RCC 7860 (cell line): ENCODE data around the gene BRINP3.

Source experiments
- DNase-seq: peaks from one replicate; pipeline ENCODE4 v3.0.0-alpha.2; 2015; ENCODE audit warnings: low spot score
- FAIRE-seq: peaks from 2 replicates; lab custom pipeline; 2012; peaks lifted over from hg19 to GRCh38; lab: Jason Lieb, UNC

The BRINP3 gene

DNA sequence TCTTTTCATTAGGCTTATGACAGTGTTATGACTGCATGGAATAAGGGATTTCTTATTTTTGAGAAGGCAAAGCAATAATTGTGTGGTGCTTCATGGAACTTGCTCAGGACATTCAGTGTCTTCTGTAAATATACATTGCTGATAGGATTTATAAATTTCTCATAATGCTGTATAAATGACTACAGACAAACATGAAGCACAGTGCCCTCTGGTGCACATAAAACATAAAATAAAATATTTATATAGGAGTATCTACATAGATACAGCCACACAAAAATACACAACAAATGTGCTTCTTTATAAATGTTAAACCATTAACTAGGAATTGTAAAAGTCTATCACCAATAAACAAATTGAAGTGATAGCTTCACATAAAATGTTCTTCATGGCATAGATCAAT is 24.1 kb downstream of the BRINP3 start:
- no peak for FAIRE-seq

DNA sequence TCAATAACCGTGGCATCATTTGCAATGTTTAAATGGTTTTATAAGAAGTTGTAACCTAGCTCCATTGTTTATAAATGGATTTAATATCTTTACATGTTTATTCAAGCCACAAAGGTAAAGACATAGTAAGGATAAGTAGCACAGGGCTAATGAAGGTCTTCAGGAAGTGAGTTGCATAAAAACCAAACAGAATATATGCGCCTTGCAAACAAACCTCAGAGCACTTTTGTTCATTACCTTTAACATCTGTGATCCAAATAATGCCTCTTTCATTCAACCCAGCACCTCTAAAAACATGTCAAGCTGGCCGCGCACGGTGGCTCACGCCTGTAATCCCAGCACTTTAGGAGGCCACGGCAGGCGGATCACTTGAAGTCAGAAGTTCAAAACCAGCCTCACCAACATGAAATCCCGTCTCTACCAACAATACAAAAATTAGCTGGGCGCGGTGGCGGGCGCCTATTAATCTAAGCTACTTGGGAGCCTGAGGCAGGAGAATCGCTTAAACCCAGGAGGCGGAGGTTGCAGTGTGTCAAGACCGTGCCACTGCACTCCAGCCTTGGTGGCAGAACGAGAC is 25.3 kb downstream of the BRINP3 start:
- DNase-seq, result no peak
- FAIRE-seq, result no peak

More for the DNA sequence above, 24.1 kb downstream of the BRINP3 start:
- no peak for DNase-seq

DNA sequence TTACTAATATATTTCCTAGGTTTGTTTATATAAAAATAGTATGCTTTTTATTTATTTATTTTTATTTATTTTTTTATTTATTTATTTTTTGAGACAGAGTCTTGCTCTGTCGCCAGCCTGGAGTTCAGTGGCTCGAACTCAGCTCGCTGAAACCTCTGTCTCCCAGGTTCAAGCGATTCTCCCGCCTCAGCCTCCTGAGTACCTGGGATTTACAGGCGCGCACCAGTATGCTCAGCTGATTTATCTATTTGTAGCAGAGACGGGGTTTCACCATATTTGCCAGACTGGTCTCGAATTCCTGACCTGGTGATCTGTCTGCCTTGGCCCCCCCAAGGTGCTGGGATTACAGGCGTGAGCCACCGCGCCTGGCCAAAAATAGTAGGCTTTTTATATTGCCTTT is 33.2 kb downstream of the BRINP3 start:
- DNase-seq (no peak), FAIRE-seq (no peak)

DNA sequence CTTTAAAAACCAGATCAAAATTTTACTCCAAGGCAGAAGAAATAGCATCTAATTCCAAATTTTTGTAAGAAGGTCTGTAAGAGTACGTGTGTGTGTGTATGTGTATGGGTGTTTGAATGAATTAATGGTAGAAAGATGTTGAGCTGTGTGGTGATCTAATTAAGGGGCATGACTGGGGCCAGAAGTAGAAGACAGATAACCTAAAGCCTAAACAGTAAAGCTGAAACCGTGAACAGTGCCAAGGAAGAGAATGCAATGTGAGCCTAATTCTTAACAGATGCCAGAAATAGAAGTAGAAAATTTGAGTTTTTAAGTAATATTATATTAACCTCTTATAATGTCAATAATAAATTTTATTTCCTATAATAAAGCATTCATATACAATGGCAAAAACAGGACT is 38.2 kb downstream of the BRINP3 start:
- no peak for DNase-seq
- no peak for FAIRE-seq

DNA sequence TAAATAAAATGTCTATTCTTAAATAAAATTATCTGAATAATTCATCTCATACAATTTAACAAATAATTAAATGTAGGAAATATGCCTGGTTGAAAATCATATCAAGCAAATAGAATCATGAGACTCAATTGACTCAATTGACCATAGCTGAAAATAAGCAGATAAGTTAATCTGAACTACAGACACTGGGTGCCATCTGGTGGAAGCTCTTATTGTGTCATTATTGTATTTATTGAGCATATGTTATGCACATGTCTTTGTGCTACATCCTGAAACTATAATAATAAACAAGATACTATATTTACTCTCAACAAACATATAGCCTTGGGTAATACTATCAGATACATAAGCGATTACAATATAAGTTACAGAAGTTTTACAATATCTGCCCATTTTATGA is 41.0 kb downstream of the BRINP3 start:
- FAIRE-seq (peak; percentile 73), DNase-seq (peak; percentile 39)

DNA sequence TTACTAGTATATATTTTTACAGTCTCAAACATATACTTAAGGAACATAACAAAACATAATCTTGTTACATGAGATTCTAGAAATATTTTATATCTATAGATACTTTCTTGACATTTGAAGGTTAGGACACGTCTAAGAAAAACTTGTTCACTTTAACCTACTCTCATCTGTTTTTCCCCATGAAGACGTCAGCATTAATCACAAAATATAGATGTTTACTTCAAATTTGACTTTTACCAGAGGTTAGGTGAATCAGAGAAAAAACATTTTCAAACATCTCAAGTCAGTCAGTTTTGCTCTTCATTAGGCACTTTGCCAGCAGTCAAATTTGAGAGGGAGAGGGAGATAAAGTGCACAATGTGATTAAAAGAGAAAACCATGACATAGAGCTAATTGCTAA is 47.7 kb downstream of the BRINP3 start:
- DNase-seq, result no peak
- FAIRE-seq, result no peak

DNA sequence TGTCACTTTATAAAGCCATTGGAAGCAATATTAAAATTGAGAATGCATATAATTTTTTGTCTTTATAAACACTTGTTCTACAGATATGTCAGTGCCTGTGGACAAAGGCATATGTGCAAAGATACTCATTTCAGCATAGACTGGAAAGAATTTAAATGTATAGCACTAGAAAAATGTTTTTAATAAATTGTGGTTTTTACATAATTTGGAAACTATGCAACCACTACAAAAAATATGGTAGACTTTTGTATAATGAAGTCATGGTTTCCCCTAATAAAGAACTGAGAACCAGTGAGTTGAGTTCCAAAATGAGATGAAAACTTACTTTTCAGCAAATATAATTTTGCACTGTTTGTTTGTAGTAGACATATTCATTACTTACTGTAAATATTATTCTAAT is 48.5 kb downstream of the BRINP3 start:
- DNase-seq (no peak), FAIRE-seq (no peak)

DNA sequence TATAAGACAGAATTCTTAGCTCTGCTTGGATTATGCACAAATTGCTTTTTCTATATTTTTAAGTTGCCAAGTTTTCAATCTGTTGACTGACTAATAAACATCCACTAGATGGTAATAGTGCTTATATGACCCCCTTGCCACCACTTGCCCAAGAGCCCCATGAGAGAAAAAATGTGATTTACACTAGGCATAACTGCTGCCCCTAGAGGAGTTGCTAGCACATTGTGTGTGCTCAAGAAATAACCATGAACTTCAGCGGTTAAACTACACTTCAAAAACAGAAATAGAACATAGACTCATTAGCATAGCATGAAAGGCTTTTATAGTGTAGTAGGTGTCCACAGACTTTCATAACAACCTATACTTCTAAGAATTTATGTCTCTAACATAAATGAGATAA is 61.4 kb downstream of the BRINP3 start:
- no peak for FAIRE-seq
- no peak for DNase-seq

DNA sequence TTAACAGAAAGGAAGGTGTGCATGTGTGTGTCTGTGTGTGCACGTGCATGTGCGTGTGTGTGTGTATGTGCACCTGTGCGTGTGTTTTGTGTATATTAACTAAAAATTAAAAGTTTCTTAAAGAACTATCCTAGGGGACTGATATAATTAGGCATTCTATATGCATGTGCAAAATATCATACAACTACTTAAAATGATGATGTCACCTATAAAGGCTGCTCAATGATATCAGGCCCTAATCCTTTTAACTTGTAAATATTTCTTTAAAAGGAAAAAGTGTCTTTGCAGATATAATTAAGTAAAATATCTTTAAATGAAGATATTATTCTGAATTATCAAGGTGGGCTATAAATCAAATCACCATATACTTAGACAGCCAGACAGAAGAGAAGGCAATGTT is 64.5 kb downstream of the BRINP3 start:
- FAIRE-seq, result no peak
- no peak for DNase-seq

DNA sequence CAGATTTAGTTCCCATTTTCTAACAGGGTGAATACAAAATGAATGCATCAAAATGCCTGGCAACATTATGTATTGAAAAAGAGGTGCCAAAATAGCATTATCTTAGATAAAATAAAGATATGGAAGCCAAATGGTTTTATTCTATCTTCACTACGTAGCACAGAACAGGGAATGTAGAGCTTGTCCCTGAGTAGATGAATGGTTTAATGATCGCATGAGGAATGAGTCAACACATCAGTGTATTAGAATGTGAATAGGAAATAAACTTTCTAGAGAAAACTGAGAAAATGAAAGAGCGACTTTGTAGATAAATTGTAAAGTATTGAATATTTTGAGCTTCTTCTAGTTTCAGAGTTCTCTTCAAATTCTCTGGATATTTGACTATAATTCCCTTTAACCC is 74.3 kb downstream of the BRINP3 start:
- DNase-seq (no peak), FAIRE-seq (no peak)

DNA sequence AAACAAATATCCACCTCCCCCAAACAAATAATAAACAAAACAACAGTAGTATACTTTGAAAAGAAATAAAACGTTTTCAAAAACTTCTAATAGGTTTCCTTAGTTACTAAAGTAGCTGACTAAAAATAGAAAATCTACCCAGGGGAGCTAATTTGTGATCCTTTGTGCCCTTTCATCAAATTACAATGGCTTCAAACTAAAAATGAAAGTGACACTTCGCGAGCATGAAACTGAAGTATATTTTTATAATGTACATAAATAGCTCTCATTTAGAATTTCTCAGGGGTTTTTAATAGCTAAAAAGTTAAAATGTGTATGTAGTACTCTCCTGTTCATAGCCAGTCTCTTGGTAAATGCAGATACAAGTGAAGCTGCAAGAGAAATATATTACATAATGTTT is 78.4 kb downstream of the BRINP3 start:
- DNase-seq (no peak), FAIRE-seq (no peak)

DNA sequence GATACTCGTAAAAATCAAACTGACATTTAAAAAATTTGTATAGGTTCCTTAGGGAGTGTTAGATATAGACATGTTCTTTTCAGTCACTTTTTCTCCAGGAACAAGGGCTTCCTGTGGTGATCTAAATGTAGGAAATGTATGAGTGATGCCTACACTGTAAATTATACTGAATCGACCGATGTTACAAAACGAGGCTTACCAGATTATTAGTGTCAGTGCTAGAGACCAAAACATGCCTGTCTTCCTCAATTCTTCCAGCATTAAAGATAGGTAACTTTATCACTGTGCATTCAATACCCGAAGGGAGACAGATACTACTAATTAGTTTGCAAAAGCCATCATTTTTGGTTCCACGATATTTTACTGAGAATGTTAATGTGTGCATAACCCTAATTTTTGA is 86.1 kb downstream of the BRINP3 start:
- no peak for FAIRE-seq
- DNase-seq, result no peak

DNA sequence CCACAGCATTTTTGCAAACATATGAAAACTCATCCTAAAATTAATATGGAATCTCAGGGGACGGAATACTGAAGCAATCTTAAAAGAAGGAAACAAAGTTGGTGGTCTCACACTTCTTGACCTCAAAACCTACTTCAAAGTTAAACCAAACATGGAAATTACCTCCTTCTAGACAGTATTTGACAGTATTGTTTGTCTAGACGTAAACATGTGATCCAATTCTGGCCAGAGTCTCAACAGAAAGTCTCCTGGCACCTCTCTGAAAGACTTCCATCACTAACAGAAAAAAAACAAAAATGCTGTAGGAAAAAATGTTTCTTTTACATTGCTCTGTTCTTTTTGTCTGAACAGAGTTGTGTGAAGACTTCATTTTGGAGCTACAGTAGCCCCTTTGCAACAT is 99.7 kb downstream of the BRINP3 start:
- FAIRE-seq (no peak), DNase-seq (no peak)

DNA sequence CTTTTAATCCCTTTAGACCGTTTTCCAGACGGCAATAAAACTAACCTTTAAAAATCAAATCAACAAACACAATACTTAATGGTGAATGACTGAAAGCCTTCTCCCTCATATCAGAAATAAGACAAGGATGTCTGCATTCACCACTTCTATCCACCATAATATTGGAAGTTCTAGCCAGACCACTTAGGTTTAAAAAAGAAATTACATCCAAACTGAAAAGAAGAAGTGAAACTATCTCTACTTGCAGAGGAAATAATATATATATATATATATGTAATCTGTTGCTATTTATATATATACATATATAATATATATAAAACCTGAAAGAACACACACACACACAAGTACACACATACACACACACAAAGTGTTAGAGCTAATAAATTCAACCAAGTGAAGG is 100.4 kb downstream of the BRINP3 start:
- no peak for DNase-seq
- no peak for FAIRE-seq

DNA sequence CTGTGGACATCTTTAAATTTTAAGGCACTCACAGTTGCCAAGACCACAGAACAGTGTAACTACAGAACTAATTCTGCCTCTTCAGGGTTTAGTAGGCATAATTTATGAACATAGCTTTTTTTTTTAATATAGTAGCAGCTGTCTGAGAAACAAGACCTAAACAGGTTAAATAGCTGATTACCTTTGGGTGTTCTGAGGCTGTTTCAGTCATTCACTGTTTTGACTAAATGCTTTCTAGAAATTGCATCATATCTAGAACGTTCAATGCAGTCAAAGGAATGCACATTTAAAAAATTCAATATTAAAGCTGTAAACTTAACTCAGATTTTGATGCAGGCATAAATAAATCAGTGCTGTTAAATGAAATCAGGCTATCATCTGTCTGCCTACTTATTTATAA is 101.6 kb downstream of the BRINP3 start:
- FAIRE-seq, result no peak

DNA sequence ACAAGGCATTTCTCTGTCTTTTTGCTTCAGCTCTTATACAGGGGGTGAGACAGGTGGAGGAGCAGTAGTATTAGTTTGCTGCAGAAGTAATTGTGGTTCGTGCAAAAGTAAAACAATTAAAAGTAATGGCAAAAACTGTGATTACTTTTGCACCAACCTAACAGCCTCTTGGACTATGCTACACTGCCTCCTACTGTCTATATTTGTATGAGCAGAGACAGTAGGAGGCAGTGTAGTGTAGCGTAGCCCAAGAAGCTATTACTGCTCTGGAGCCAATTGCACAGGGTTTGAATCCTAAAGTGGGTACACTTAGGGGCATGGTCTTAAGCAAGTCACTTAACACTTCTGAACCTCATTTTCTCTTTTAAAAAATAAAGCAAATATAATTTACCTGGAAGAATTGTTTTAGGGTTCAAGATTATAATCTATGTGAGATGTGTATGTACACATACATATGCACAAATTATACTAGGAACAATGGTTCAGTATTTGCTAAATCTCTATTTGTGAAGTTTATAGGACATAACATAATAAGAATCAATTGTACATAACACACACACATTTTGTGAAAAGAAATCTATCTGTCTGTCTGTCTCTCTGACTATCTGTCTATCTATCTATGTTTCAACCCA is 103.8 kb downstream of the BRINP3 start:
- DNase-seq (peak; percentile 16), FAIRE-seq (no peak)

More for the DNA sequence above, 101.6 kb downstream of the BRINP3 start:
- DNase-seq, result no peak

DNA sequence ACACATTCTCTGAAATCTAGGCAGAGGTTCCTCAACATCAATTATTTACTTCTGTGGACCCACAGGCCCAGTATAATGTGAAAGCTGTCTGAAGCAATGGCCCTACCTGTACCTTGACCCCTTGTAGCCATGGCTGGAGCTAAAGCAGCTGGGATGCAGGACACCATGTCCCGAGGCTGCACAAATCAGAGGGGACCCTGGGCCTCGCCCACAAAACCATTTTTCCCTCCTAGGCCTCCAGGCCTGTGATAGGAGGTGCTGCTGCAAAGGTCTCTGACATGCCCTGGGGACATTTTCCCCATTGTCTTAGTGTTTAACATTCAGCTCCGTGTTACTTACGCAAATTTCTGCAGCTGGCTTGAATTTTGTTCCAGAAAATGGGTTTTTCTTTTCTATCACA is 110.5 kb downstream of the BRINP3 start:
- FAIRE-seq, result no peak

DNA sequence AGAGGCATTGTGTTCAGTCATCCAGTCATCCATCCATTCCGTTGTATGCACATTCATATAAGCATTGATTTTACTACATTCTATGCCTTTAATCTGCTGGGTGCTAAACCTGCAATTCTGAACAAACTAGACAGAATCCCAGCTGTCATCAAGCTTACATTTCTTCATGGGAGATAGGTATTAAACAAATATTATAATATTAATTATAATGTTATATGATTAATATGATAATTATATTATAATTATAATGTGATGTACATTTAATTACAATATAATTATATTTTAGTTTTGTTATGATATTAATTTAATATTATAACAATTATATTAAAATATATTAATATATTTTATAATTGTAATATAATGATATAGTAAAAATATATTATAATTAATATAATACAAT is 112.4 kb downstream of the BRINP3 start:
- FAIRE-seq, result peak; percentile 94
- no peak for DNase-seq

More for the DNA sequence above, 110.5 kb downstream of the BRINP3 start:
- DNase-seq, result no peak

DNA sequence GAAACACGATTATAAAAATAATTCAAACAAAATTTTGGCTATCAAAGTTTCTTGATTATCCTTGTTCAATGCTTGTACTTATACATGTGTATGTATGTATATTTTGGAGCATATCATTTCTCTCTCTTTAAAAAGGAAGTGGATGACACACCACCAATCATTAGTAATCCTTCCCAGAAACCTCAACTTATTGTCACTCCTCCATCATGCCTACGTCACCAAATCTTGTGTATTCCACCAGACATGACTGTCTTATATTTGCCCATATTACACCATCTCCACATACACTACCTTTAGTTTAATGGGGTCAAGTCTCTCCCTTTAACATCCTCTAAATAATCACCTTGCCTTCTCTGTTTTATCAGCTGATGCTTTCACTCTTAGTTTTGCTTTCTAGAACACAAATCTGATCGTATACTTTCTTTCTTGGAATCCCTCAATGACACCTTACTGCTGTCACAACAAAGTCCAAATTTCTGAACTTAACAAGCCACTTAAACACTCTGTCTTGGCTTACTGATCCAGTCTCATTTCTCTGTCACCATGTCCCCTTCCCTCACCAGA is 124.0 kb downstream of the BRINP3 start:
- FAIRE-seq (no peak), DNase-seq (no peak)

DNA sequence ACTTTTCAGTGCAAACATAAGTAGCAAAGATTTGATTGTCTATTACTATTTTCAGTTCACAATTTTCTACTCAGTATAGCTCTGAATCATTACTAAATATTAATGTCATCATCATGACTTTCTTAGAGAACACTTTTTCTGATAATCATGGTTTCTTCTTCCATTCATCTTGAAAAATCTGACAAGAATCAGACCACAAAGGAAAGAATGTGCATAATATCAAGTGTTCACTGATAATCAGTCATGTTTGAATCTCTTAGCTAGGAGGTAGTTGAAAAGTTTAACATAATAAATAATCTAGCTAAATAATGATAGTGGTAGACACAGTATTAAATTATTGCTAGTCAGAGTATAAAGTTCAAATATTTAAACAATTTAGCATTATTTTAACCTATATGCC is 133.2 kb downstream of the BRINP3 start:
- FAIRE-seq, result no peak
- DNase-seq, result no peak

DNA sequence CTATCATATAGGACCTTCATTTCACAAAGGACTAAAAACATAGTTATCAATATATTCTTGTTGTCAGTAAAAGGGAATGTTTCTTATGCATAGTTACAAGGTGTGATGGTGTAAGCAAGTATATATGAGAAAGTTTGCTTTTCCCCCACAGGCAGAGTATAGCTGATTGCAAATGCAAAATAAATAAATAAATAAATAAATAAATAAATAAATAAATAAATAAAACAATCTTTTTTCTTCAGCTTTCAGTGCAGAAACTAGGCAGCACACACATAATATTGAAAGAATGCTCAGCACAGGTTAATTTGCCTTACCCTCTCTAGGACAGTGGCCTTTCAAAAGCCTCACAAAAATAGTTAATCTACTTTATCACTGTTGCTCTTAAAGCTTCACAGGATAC is 138.8 kb downstream of the BRINP3 start:
- FAIRE-seq (no peak), DNase-seq (no peak)

DNA sequence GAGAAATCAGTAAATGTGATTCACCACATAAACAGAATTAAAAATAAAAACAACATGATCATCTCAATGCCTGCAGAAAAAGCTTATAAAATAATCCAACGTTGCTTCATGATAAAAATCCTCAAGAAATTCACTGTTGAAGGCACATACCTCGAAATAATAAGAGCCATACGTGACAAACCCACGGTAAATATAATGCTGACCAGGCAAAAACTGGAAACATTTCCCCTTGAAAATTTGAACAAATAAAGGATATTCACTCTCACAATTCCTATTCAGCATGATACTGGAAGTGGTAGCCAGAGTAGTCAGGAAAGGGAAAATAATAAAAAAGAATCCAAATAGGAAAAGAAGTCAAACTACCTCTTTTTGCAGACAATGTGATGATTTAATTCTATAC is 148.8 kb downstream of the BRINP3 start:
- FAIRE-seq (no peak), DNase-seq (no peak)

DNA sequence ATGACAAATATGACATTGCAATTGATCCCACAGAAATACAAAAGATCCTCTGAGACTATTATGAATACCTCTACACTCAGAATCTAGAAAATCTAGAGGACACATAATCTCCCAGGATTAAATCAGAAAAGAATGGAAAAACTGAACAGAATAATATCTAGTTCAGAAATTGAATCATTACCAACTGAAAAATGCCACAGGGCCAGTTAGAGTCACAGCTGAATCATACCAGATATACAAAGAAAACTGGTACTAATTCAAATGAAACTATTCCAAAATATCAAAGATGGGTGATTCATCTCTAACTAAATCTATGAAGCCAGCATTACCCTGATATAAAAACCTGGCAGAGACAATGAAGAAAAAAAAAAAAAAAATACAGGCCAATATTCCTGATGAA is 149.3 kb downstream of the BRINP3 start:
- DNase-seq (no peak), FAIRE-seq (no peak)
